Activated CD4-positive, alpha-beta memory T cell treated with anti-CD3 and anti-CD28 coated beads for 36 hours (primary cell): ENCODE data around the gene PIGM. TPM values are rescaled to one million over a fixed set of nuclear protein-coding genes. Genes with fewer than 3 reads are reported as not detected.
"Not testable (repeated sequence)": the region's sequence is repeated elsewhere in the genome, so short reads cannot be mapped to it uniquely, and the experiment has no call there.

Experiments
- CTCF ChIA-PET: fragments of 350-600 bp; sonication (Branson Sonifier 250); formaldehyde crosslinking; loops from one replicate; lab custom pipeline; 2021; ENCODE audit warnings: antibody characterized with exemption, inconsistent platforms; lab: Charles Lee
- POLR2A ChIA-PET: fragments of 350-600 bp; sonication (Branson Sonifier 250); formaldehyde crosslinking; loops from one replicate; lab custom pipeline; 2021; ENCODE audit warnings: antibody characterized with exemption; lab: Charles Lee
- DNase-seq: peaks from one replicate; pipeline ENCODE4 v3.0.0-alpha.2; 2020
- H3K27ac Mint-ChIP-seq: one replicate; pipeline ENCODE4 v1.8.0; 2021; ENCODE audit warnings: mixed read lengths
- H3K27me3 Mint-ChIP-seq: one replicate; pipeline ENCODE4 v1.8.0; 2021; ENCODE audit warnings: mixed read lengths
- H3K36me3 Mint-ChIP-seq: one replicate; pipeline ENCODE4 v1.8.0; 2021; ENCODE audit warnings: mixed read lengths
- H3K4me1 Mint-ChIP-seq: one replicate; pipeline ENCODE4 v1.8.0; 2021; ENCODE audit warnings: low read depth, mixed read lengths
- H3K4me3 Mint-ChIP-seq: one replicate; pipeline ENCODE4 v1.8.0; 2021; ENCODE audit warnings: mild to moderate bottlenecking, mixed read lengths
- H3K9me3 Mint-ChIP-seq: one replicate; pipeline ENCODE4 v1.8.0; 2021; ENCODE audit warnings: mixed read lengths
- intact Hi-C: fragments of 100-400 bp; cut with micrococcal nuclease; formaldehyde crosslinking; loops from one replicate; pipeline ENCODE4 v1.15.1; 2023
- total RNA-seq, 2 experiments: library from RNA; stranded (reverse); gene quantifications; one replicate each; pipeline ENCODE4 v1.2.3, GENCODE V29; 2021

Gene PIGM
- total RNA-seq, 2 experiments from 2014 or later = 4.4 to 4.7 TPM

- H3K27me3 Mint-ChIP-seq = peaks cover 37% of the 10 kb centered on the region
- H3K9me3 Mint-ChIP-seq = no peaks in the 10 kb centered on the region
- H3K27ac Mint-ChIP-seq = no peak overlapping the region
- no peaks in the 10 kb centered on the region for H3K36me3 Mint-ChIP-seq
- intact Hi-C loops = no loop called here
- ChIA-PET CTCF (interaction anchor here (40.4 kb wide), 1 partner anchor 23 kb away, joined by 615 read pairs; the partner anchor contains the start of genes KCNJ10 and KCNJ9), POLR2A (no interaction called here)
- DNase-seq = no peak
- H3K4me1 Mint-ChIP-seq = no peaks in the 10 kb centered on the region
- H3K4me3 Mint-ChIP-seq = no peak overlapping the region
Measured at GRCh38 chr1:160056648-160057169, 24.9 kb upstream of the PIGM start.

- no peaks in the 10 kb centered on the region for H3K4me1 Mint-ChIP-seq
- CTCF ChIA-PET = interaction anchor here (40.4 kb wide), 1 partner anchor 26 kb away, joined by 615 read pairs; the partner anchor contains the start of genes KCNJ10 and KCNJ9
Measured at GRCh38 chr1:160053548-160054365, 22.0 kb upstream of the PIGM start.

GRCh38 chr1:160052936-160053335 lies 21.1 kb upstream of the PIGM start:
- Mint-ChIP-seq H3K36me3 (no peaks in the 10 kb centered on the region), H3K4me1 (no peaks in the 10 kb centered on the region), H3K27me3 (peaks cover 35% of the 10 kb centered on the region), H3K27ac (no peak overlapping the region), H3K4me3 (no peak overlapping the region), H3K9me3 (no peaks in the 10 kb centered on the region)
- POLR2A ChIA-PET = no interaction called here
- intact Hi-C loops = no loop called here
- DNase-seq = no peak
- CTCF ChIA-PET = interaction anchor here (40.4 kb wide), 1 partner anchor 27 kb away, joined by 615 read pairs; the partner anchor contains the start of genes KCNJ10 and KCNJ9

More at GRCh38 chr1:160053548-160054365, 22.0 kb upstream of the PIGM start:
- DNase-seq = no peak
- Mint-ChIP-seq H3K27me3 (peaks cover 41% of the 10 kb centered on the region), H3K36me3 (no peaks in the 10 kb centered on the region), H3K4me3 (no peak overlapping the region), H3K9me3 (no peaks in the 10 kb centered on the region), H3K27ac (no peak overlapping the region)
- POLR2A ChIA-PET = no interaction called here
- intact Hi-C loops = no loop called here

GRCh38 chr1:160050619-160051018 lies 18.8 kb upstream of the PIGM start:
- H3K27me3 Mint-ChIP-seq = peaks cover 30% of the 10 kb centered on the region
- intact Hi-C loops = no loop called here
- POLR2A ChIA-PET = no interaction called here

GRCh38 chr1:160050182-160050581 lies 18.4 kb upstream of the PIGM start:
- intact Hi-C loops, H3K36me3 Mint-ChIP-seq, H3K4me3 Mint-ChIP-seq, H3K9me3 Mint-ChIP-seq, H3K27ac Mint-ChIP-seq, H3K4me1 Mint-ChIP-seq, DNase-seq, POLR2A ChIA-PET: not testable (repeated sequence)
- H3K27me3 Mint-ChIP-seq = peaks cover 29% of the 10 kb centered on the region
- CTCF ChIA-PET = interaction anchor here (40.4 kb wide), 1 partner anchor 29 kb away, joined by 615 read pairs; the partner anchor contains the start of genes KCNJ10 and KCNJ9

More at GRCh38 chr1:160050619-160051018, 18.8 kb upstream of the PIGM start:
- Mint-ChIP-seq H3K9me3 (no peaks in the 10 kb centered on the region), H3K4me1 (peaks cover 9% of the 10 kb centered on the region), H3K27ac (no peak overlapping the region), H3K36me3 (no peaks in the 10 kb centered on the region), H3K4me3 (no peak overlapping the region)
- CTCF ChIA-PET = interaction anchor here (40.4 kb wide), 1 partner anchor 29 kb away, joined by 615 read pairs; the partner anchor contains the start of genes KCNJ10 and KCNJ9
- no peak for DNase-seq

- ChIA-PET CTCF (interaction anchor here (40.4 kb wide), 1 partner anchor 31 kb away, joined by 615 read pairs; the partner anchor contains the start of genes KCNJ10 and KCNJ9), POLR2A (no interaction called here)
- Mint-ChIP-seq H3K4me3 (no peak overlapping the region), H3K27me3 (peaks cover 28% of the 10 kb centered on the region), H3K4me1 (peaks cover 9% of the 10 kb centered on the region), H3K9me3 (no peaks in the 10 kb centered on the region), H3K36me3 (no peaks in the 10 kb centered on the region), H3K27ac (no peak overlapping the region)
- intact Hi-C loops = no loop called here
- no peak for DNase-seq
Measured at GRCh38 chr1:160049101-160049500, 17.3 kb upstream of the PIGM start.

- POLR2A ChIA-PET = no interaction called here
- no peaks in the 10 kb centered on the region for H3K9me3 Mint-ChIP-seq
Measured at GRCh38 chr1:160048335-160048734, 16.5 kb upstream of the PIGM start.

GRCh38 chr1:160047111-160047991 lies 15.6 kb upstream of the PIGM start:
- CTCF ChIA-PET = interaction anchor here (0.6 to 40.4 kb wide), 14 partner anchors 8 to 346 kb away, joined by 3 to 615 read pairs (median 8); partner anchors contain the start of genes IGSF8, KCNJ10, KCNJ9 and PIGM
- Mint-ChIP-seq H3K36me3 (no peaks in the 10 kb centered on the region), H3K4me1 (peaks cover 9% of the 10 kb centered on the region), H3K9me3 (no peaks in the 10 kb centered on the region), H3K27ac (no peak overlapping the region), H3K27me3 (peaks cover 18% of the 10 kb centered on the region), H3K4me3 (peak overlapping the region; percentile 50)
- DNase-seq = no peak
- intact Hi-C loops = no loop called here
- POLR2A ChIA-PET = interaction anchor here (1.1 to 2.0 kb wide), 3 partner anchors 16 to 34 kb away, joined by 3 to 11 read pairs (median 3); partner anchors contain the start of genes KCNJ9 and PIGM

More at GRCh38 chr1:160048335-160048734, 16.5 kb upstream of the PIGM start:
- intact Hi-C loops = no loop called here
- no peak overlapping the region for H3K27ac Mint-ChIP-seq
- CTCF ChIA-PET = interaction anchor here (4.3 to 40.4 kb wide), 2 partner anchors 31 to 41 kb away, joined by 31 to 615 read pairs; partner anchors contain the start of genes KCNJ10 and KCNJ9
- peaks cover 9% of the 10 kb centered on the region for H3K4me1 Mint-ChIP-seq
- peaks cover 25% of the 10 kb centered on the region for H3K27me3 Mint-ChIP-seq
- no peak overlapping the region for H3K4me3 Mint-ChIP-seq
- no peaks in the 10 kb centered on the region for H3K36me3 Mint-ChIP-seq
- no peak for DNase-seq

- CTCF ChIA-PET = interaction anchor here (0.5 to 40.4 kb wide), 23 partner anchors 9 to 347 kb away, joined by 3 to 615 read pairs (median 5); partner anchors contain the start of genes IGSF8, KCNJ10, KCNJ9 and PIGM
- intact Hi-C loops = loop anchor here (1.0 kb wide), 1 partner anchor 32 kb away; no protein-coding TSS in a partner anchor
- Mint-ChIP-seq H3K4me1 (peaks cover 9% of the 10 kb centered on the region), H3K9me3 (no peaks in the 10 kb centered on the region), H3K4me3 (peak overlapping the region; percentile 50), H3K36me3 (no peaks in the 10 kb centered on the region), H3K27me3 (peaks cover 15% of the 10 kb centered on the region), H3K27ac (no peak overlapping the region)
- peak; percentile 61 for DNase-seq
- POLR2A ChIA-PET = interaction anchor here (1.1 to 2.0 kb wide), 3 partner anchors 15 to 35 kb away, joined by 3 to 11 read pairs (median 3); partner anchors contain the start of genes KCNJ9 and PIGM
Measured at GRCh38 chr1:160046494-160047110, 14.8 kb upstream of the PIGM start.

- Mint-ChIP-seq H3K4me3 (no peak overlapping the region), H3K27me3 (peaks cover 12% of the 10 kb centered on the region), H3K36me3 (no peaks in the 10 kb centered on the region), H3K27ac (no peak overlapping the region), H3K4me1 (peaks cover 9% of the 10 kb centered on the region), H3K9me3 (no peaks in the 10 kb centered on the region)
- no peak for DNase-seq
- intact Hi-C loops = loop anchor here (1.0 kb wide), 1 partner anchor 33 kb away; no protein-coding TSS in a partner anchor
- POLR2A ChIA-PET = interaction anchor here (2.0 kb wide), 1 partner anchor 14 kb away, joined by 11 read pairs; the partner anchor contains the start of gene PIGM
- CTCF ChIA-PET = interaction anchor here (0.9 to 40.4 kb wide), 14 partner anchors 9 to 246 kb away, joined by 3 to 615 read pairs (median 8); partner anchors contain the start of genes IGSF8, KCNJ10, KCNJ9 and PIGM
Measured at GRCh38 chr1:160045653-160046052, 13.9 kb upstream of the PIGM start.
